ENCODE data around the gene SLC4A7. TPM values are rescaled to one million over a fixed set of nuclear protein-coding genes. Genes with fewer than 3 reads are reported as not detected.
A peak's percentile ranks its signal among the peaks of the same experiment; 100 is the strongest.

The SLC4A7 gene
- total and polyA plus RNA-seq, 10 of the 15 experiments (the other 5 are each of a cell fraction or from before 2014, with no cell fraction given), result 4.4 to 41.4 (median 18.3) TPM

DNA sequence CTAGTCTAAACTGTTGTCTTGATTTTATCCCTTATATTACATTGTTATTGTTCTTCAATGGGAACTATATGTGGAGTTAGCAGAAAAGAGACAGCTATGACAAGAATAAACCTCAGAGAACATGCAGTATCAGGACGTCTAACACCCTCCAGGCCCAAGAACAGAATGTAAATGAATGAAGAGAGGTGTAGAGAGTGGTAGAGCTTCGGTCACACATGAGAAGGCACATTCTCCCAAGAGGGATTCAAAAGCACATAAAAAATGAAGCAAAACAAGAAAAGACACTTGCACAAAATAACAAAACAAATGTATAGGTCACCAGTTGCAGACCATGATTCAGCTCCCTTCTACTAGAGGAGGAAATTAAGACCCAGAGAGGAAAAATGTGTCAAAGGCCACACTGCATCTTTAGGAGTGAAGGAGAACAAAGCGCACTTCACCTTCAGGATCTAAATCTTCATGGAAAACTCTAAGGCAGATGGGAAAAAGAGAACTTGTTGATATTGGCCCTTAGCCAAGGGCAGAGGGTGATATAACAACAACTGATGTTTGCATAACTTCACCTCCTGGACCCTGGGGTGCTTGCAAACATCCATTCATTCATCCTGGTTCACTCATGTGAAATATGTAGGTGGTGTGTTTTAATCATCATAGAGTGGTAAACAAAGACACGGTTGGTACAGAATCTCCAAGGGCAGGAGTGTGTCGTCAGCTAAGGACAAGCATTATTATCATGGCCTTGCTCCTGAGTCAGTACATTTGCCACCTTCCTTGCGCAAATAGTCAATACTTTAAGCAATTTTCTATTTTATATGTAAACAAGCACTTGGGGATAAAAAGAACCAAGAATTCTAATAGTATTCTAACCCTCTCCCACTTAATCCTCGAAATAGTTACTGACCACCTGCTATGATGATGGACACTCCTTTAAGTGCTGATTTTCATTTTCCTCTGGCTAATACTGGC, 123.8 kb downstream of the SLC4A7 start (continued):
- TF ChIP-seq REST (IDR thresholded peaks at IDR 0.05; ENCODE audit: low read depth, low read length), result no peak
- TF ChIP-seq, protein P1, sequence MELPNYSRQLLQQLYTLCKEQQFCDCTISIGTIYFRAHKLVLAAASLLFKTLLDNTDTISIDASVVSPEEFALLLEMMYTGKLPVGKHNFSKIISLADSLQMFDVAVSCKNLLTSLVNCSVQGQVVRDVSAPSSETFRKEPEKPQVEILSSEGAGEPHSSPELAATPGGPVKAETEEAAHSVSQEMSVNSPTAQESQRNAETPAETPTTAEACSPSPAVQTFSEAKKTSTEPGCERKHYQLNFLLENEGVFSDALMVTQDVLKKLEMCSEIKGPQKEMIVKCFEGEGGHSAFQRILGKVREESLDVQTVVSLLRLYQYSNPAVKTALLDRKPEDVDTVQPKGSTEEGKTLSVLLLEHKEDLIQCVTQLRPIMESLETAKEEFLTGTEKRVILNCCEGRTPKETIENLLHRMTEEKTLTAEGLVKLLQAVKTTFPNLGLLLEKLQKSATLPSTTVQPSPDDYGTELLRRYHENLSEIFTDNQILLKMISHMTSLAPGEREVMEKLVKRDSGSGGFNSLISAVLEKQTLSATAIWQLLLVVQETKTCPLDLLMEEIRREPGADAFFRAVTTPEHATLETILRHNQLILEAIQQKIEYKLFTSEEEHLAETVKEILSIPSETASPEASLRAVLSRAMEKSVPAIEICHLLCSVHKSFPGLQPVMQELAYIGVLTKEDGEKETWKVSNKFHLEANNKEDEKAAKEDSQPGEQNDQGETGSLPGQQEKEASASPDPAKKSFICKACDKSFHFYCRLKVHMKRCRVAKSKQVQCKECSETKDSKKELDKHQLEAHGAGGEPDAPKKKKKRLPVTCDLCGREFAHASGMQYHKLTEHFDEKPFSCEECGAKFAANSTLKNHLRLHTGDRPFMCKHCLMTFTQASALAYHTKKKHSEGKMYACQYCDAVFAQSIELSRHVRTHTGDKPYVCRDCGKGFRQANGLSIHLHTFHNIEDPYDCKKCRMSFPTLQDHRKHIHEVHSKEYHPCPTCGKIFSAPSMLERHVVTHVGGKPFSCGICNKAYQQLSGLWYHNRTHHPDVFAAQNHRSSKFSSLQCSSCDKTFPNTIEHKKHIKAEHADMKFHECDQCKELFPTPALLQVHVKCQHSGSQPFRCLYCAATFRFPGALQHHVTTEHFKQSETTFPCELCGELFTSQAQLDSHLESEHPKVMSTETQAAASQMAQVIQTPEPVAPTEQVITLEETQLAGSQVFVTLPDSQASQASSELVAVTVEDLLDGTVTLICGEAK (IDR thresholded peaks at IDR 0.05; ENCODE audit: borderline replicate concordance), result no peak
- no peak for TF ChIP-seq KAT2A (conservative IDR thresholded peaks at IDR 0.05; ENCODE audit: control insufficient read depth, low read depth, low read length)
- no peak for TF ChIP-seq SMAD1 (IDR thresholded peaks at IDR 0.05; ENCODE audit: low read depth, partially characterized antibody)
- no peak for TF ChIP-seq JUNB (IDR thresholded peaks at IDR 0.05)
- no peak for TF ChIP-seq SMAD5 (IDR thresholded peaks at IDR 0.05; ENCODE audit: low read depth)
- peak; percentile 50; the same call in 1 of the 2 replicates for TF ChIP-seq NBN (IDR thresholded peaks at IDR 0.05)
- no peak for TF ChIP-seq CBFB (IDR thresholded peaks at IDR 0.05; ENCODE audit: low read depth)
- no peak for TF ChIP-seq SREBF2 (IDR thresholded peaks at IDR 0.05; ENCODE audit: low read length)
- no peak for TF ChIP-seq NFIC (IDR thresholded peaks at IDR 0.05; ENCODE audit: low read depth, low read length)
- no peak for TF ChIP-seq TAF1 (IDR thresholded peaks at IDR 0.05; ENCODE audit: borderline replicate concordance, low read depth, low read length)
- no peak for TF ChIP-seq FOS (IDR thresholded peaks at IDR 0.05; ENCODE audit: borderline replicate concordance, extremely low read depth, insufficient read length)
- TF ChIP-seq CBX5 (IDR thresholded peaks at IDR 0.05; ENCODE audit: low read depth), result no peak
- TF ChIP-seq ATF7 (IDR thresholded peaks at IDR 0.05; ENCODE audit: low read depth), result 0 out of 2 replicates have a peak, but pooled peaks have one; percentile 24
- 0 out of 2 replicates have a peak, but pooled peaks have one; percentile 22 for TF ChIP-seq PAX5 (IDR thresholded peaks at IDR 0.05; ENCODE audit: borderline replicate concordance, low read depth, low read length)
- TF ChIP-seq IKZF2 (IDR thresholded peaks at IDR 0.05), result peak; percentile 34 to 35; a peak in 2 of 4 replicates
- TF ChIP-seq IRF5 (IDR thresholded peaks at IDR 0.05; ENCODE audit: borderline replicate concordance), result no peak
- TF ChIP-seq, protein P2, sequence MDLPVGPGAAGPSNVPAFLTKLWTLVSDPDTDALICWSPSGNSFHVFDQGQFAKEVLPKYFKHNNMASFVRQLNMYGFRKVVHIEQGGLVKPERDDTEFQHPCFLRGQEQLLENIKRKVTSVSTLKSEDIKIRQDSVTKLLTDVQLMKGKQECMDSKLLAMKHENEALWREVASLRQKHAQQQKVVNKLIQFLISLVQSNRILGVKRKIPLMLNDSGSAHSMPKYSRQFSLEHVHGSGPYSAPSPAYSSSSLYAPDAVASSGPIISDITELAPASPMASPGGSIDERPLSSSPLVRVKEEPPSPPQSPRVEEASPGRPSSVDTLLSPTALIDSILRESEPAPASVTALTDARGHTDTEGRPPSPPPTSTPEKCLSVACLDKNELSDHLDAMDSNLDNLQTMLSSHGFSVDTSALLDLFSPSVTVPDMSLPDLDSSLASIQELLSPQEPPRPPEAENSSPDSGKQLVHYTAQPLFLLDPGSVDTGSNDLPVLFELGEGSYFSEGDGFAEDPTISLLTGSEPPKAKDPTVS (IDR thresholded peaks at IDR 0.05; ENCODE audit: low read depth, low read length), result no peak
- 0 out of 2 replicates have a peak, but pooled peaks have one; percentile 30 for TF ChIP-seq DPF2 (IDR thresholded peaks at IDR 0.05)
- no peak for TF ChIP-seq CHD4 (IDR thresholded peaks at IDR 0.05)

Measured in GM12878 (cell line).